SKM-1 treated with dmso at 0.1 percent for 144 hours (cell line): ENCODE data around the gene COX7B.
"Not testable (repeated sequence)": the region's sequence is repeated elsewhere in the genome, so short reads cannot be mapped to it uniquely, and the experiment has no call there.

Experiments used
- DNase-seq: peaks from one replicate; lab custom pipeline; 2025; ENCODE audit not compliant: unreplicated experiment; lab: John Stamatoyannopoulos, UW

The COX7B gene

DNA sequence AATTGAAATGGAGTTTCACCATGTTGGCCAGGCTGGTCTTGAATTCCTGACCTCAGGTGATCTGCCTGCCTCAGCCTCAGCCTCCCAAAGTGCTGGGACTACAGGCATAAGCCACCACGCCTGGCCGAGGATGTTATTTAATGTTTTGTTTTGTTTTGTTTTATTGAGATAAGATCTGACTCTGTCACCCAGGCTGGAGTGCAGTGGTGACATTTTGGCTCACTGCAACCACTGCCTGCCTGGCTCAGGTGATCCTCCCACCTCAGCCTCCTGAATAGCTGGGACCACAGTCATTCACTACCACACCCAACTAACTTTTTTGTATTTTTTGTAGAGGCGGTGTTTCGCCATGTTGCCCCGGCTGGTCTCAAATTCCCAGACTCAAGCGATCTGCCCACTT is 45.8 kb downstream of the COX7B start:
- not testable (repeated sequence) for DNase-seq

DNA sequence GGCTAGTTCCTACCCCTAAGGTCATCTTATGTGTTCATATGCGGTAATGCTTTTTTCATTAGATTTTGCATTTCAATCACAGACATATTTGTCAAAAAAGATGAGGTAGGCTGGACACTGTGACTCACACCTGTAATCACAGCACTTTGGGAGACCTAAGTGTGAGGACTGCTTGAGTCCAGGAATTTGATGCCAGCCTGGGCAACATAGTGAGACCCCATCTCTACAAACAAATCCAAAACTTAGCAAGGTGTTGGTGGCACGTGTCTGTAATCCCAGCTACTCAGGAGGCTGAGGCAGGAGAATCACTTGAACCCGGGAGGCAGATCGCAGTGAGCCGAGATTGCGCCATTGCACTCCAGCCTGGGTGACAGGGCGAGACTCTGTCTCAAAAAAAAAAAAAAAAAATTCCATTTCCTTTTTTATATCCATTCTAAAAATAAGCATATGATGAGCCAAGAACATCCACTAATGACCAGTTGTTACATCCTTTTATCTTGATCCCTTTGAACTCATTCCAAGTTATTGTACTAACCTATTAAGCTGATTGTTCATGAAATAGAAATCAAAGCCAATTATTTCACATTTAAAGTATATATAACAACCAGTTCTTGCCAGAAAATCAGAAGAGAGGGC is 46.8 kb downstream of the COX7B start:
- DNase-seq = no peak

DNA sequence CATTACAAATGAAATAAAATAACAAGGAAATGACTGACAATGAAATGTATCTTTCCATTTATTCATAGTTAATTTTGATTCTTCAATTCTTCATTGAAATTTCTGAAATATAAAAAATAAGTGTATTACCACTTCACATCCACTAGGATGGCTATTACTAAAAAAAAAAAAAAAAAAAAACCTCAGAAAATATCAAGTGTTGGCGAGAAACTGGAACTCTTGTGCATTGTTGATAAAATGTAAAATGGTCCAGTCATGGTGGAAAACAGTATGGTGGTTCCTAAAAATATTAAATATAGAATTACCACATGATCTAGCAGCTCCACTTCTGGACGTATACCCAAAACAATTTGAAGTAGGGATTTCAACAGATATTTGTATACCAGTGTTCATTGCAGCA is 47.3 kb downstream of the COX7B start:
- DNase-seq = no peak

DNA sequence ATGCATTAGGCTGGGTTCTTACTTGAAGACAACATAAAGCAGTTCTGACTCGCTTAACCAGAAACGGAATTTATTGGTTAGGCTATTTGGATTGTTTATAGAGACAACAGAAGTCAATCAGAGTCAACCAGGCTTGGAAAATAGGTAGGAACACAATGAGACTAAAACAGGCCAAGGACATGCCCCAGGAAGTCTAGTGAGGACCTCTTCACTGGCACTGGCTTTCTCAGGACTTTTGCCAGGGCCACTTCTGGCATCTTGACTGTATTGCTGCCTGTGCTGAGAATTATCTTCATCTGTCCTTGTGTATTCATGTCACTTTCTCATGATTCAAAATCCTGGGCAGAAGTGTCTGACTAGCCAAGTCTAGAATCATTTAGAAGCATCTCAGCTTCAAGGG is 50.6 kb downstream of the COX7B start:
- DNase-seq = no peak

DNA sequence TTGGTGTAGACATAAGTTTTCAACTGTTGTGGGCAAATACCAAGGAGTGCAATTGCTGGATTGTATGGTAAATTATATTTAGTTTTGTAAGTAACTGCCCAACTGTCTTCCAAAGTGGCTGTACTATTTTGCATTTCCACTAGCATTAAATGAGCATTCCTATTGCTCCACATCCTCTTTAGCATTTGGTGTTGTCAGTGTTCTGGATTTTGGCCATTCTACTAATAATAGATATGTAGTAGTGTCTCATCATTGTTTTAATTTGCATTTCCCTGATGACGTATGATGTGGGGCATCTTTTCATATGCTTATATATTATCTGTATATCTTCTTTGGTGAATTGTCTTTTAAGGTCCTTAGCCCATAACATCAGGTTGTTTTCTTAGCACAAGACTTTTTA is 52.9 kb downstream of the COX7B start:
- no peak for DNase-seq

DNA sequence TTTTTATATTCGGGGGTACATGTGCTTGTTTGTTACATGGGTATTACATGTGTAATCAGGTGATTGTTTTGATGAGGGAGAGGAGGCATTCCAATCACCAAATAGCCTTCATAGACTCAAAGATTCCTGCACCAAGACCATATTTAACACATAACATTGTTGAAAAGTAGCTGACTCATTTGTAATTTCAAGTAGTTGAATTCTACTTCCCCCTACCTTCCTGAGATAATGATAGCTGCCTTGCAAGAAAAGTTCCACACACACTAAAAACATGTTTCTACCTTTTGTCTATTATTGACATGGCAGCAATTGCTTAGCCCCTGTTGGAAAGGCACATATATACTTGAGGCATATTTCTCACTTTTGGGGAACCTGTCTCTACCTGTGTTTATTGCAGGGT is 54.0 kb downstream of the COX7B start:
- no peak for DNase-seq

DNA sequence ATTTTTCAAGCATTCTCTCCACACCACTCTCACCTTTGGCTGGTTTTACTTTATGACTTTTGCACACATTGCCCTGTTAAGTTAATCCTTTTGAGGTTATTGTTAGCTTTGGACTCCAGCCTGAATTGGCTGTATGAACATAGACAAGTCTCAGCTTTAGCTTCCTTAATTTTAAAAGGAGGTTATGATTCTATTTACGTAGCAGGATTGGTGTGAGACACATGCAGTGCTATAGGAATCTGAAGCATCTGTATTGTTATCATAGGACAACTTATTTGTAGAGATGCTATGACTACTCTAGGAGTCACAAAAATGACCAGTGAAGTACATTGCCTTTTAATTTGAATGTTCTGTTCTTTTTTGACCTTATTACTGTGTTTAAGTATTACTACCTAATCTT is 54.4 kb downstream of the COX7B start:
- no peak for DNase-seq
